Cardiac fibroblast (primary cell): ENCODE data around the gene KRTAP4-3.
"Not testable (repeated sequence)": the region's sequence is repeated elsewhere in the genome, so short reads cannot be mapped to it uniquely, and the experiment has no call there.

ENCODE experiments used
- DNase-seq, 2 donors: peaks; one replicate each; pipeline versions ENCODE4 v3.0.0 to v3.0.0-alpha.2; 2010; ENCODE audit warnings: low read depth in 2 of 2
- H3K4me3 ChIP-seq, 2 donors: replicated peaks in 1 of 2; 1 replicate in 1 of 2; 2 replicates in 1 of 2; pipeline ENCODE4 v1.5.1; 2011; ENCODE audit warnings: low read depth in 2 of 2, low read length in 2 of 2, mild to moderate bottlenecking in 2 of 2, moderate library complexity in 1 of 2
- TF ChIP-seq, protein P1 (sequence below): IDR thresholded peaks from one replicate; pipeline ENCODE4 v1.5.1; 2011; ENCODE audit warnings: low read depth, mild to moderate bottlenecking, low read length, inconsistent platforms

KRTAP4-3 gene

DNA sequence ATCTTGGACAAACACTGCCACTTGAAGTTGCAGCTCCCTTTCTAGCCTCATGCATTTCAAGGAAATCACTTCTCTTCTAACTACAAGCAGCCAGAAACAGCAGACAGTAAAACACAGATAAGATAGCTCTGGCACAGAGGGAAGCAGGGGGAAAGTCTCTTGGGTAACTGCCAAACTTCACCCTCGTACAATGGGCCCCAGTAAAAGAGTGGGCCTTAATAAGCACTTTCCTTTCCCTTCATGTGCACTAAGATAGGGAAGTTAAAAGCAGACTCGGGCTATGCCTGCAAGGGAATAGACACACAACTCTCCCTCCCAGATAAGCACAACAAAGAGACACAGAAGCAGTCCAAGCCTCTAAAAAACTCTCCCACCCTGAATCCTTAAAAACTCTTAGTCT is 14.2 kb downstream of the KRTAP4-3 start:
- TF ChIP-seq, protein P1, sequence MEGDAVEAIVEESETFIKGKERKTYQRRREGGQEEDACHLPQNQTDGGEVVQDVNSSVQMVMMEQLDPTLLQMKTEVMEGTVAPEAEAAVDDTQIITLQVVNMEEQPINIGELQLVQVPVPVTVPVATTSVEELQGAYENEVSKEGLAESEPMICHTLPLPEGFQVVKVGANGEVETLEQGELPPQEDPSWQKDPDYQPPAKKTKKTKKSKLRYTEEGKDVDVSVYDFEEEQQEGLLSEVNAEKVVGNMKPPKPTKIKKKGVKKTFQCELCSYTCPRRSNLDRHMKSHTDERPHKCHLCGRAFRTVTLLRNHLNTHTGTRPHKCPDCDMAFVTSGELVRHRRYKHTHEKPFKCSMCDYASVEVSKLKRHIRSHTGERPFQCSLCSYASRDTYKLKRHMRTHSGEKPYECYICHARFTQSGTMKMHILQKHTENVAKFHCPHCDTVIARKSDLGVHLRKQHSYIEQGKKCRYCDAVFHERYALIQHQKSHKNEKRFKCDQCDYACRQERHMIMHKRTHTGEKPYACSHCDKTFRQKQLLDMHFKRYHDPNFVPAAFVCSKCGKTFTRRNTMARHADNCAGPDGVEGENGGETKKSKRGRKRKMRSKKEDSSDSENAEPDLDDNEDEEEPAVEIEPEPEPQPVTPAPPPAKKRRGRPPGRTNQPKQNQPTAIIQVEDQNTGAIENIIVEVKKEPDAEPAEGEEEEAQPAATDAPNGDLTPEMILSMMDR: no peak
- no peak for DNase-seq
- H3K4me3 ChIP-seq: no peak overlapping the region

DNA sequence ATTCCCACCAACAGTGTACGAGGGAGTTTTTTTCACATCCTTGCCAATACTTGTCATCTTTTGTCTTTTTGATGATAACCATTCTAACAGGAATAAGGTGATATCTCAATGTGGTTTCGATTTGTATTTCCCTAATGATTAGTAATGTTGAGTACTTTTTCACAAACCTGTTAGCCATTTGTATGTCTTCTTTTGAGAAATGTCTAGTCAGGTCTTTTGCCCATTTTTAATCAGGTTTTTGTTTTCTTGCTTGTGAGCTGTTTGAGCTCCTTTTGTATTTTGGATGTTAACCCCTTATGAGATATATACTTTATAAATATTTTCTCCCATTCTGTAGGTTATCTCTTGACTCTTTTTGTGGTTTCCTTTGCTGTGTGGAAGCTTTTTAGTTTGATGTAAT is 16.5 kb downstream of the KRTAP4-3 start:
- no peak overlapping the region for H3K4me3 ChIP-seq
- TF ChIP-seq, protein P1: no peak
- DNase-seq: no peak

DNA sequence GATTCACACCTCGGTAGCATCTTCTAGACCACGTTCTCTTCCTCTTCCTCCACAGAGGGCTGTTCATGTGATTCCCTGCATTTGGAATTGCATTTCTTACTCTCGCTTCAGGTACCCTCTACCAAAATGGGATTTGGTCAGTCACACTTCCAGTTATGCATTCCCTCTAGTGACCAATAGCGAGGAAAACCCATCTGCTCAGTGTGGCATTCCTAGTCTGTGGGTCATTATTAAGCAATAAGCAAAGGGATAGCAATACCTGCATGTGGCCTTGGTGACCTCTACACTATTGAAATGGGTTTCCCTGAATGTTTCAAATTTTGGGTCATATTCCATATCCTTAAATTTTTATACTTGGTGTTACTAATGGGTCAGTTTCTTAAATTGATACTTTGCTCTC is 18.0 kb downstream of the KRTAP4-3 start:
- TF ChIP-seq, protein P1: no peak
- no peak overlapping the region for H3K4me3 ChIP-seq
- no peak for DNase-seq

DNA sequence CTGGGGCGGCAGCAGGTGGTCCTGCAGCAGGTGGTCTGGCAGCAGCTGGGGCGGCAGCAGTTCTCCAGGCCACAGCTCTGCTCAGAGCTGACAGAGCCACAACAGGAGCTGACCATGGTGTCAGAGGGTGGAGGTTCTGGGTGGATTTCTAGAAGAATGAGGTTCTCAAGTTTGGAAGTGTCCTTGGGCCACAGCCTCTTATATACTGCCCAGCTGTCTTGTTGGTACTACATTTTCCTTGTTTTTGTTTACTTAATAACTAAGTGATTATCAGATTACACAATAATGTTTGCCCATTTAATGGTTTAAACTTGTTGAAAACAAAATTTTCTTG is 18.4 kb downstream of the KRTAP4-3 start, which contains the start of gene KRTAP4-5:
Gene KRTAP4-5, minus strand, starts transcription at position 174 of the 334 bp plus-strand sequence. Its CDS starts 58 bp downstream, at position 116.
- no peak within 1 kb of the TSS for H3K4me3 ChIP-seq
- DNase-seq: no peak
- TF ChIP-seq, protein P1: no peak

DNA sequence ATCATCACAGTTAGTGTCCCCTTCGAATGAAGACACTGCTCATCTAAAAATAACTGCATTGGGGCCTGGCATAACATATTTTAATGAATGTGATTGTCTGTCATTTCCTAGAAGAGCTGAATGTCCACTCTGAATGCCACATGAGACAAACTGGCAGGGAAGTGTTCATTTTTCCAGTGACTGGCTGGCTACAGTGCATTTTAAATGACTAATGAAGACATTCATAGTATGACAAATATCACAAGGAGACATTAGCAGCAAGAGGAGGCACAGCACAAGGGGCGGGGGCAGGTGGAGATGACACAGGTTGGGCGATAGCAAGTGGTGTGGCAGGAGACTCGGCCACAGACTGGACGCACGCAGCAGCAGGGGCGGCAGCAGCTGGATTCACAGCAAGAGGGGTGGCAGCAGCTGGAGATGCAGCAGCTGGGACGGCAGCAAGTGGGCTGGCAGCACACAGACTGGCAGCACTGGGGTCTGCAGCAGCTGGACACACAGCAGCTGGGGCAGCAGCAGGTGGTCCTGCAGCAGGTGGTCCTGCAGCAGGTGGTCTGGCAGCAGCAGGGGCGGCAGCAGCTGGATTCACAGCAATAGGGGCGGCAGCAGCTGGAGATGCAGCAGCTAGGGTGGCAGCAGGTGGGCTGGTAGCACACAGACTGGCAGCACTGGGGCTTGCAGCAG is 18.9 kb downstream of the KRTAP4-3 start:
- DNase-seq, H3K4me3 ChIP-seq: not testable (repeated sequence)

DNA sequence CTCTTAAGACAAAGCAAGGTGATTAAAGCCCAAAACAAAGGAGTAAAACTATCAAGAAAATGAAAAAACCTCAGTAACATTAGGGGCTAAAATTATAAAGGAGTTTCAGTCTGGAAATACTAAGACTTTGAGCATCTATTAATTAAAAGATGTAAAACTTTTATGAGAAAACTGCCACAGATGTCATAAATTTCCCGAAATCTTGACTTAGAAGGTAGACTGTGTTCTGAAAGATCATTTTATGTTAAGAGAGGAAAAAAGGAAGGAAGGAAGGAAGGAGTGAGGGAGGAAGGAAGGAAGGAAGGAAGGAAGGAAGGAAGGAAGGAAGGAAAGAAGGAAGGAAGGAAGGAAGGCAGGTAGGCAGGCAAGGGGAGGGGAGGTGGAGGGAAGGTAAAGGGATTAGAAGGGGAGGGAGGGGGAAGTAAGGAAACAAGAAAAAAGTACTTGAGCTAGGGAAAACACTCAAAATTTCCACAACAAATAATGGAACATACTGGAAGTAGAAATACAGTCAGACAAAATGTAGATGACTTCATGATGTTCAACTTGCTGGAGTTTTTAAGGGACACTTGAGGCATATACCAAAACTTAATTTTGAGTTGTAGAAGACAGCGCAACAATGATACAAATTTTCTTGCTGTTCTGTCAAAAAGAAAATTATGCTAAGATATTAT is 20.4 kb downstream of the KRTAP4-3 start:
- no peak for DNase-seq
- TF ChIP-seq, protein P1: no peak
- H3K4me3 ChIP-seq: no peak overlapping the region

DNA sequence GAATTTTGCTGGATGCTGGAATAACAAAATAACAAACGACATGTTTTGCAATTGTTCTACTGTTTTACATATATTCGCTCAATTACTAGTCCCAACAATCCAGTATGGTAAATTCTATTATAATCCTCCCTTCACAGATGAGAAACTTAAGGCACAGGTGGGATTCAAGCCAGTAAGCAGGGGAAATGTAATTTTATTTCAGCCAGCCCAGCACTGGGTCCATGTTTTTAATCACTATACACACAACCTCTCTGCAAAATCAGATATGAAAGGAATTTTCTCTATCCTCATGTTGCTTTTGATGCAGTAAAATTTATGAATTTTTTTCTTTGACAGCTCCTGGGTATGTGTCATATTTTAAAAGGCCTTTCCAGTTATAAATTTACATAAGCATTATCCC is 22.8 kb downstream of the KRTAP4-3 start:
- DNase-seq: no peak
- no peak overlapping the region for H3K4me3 ChIP-seq
- TF ChIP-seq, protein P1: no peak
